ENCODE measurements around the gene CGB2. TPM values are rescaled to one million over a fixed set of nuclear protein-coding genes. Genes with fewer than 3 reads are reported as not detected.
"Not testable (repeated sequence)": the region's sequence is repeated elsewhere in the genome, so short reads cannot be mapped to it uniquely, and the experiment has no call there.

CGB2 gene
- total RNA-seq, result not detected

GRCh38 chr19:49031642-49032301 is at the start of gene CGB2:
CGB2 (plus strand) TSS chr19:49031890; CDS start chr19:49032096, 206 bp downstream.
- H3K36me3 ChIP-seq; H3K4me3 ChIP-seq; H3K4me1 ChIP-seq; intact Hi-C loops (cut with DNase I); H3K9me3 ChIP-seq; DNase-seq (ENCODE audit: extremely low spot score); H3K27ac ChIP-seq (replicated peaks in 1 of 4); H3K27me3 ChIP-seq: not testable (repeated sequence)
- TF ChIP-seq CTCF (IDR thresholded peaks at IDR 0.05), result peak in 1 of 3 experiments; percentile 17
- 17% methylated on average over 24 of the region's 28 CpGs for WGBS

GRCh38 chr19:48982280-48982679 is 49.4 kb upstream of the CGB2 start:
- WGBS, result 94% methylated on average over 9 of the region's 9 CpGs
- no peaks in the 10 kb centered on the region for H3K9me3 ChIP-seq
- DNase-seq (ENCODE audit: extremely low spot score), result no peak
- no peak overlapping the region for H3K4me3 ChIP-seq
- no peaks in the 10 kb centered on the region for H3K27me3 ChIP-seq
- intact Hi-C loops (cut with DNase I), result no loop called here
- peaks cover 26 to 82% (median 72%) of the 10 kb centered on the region in 4 donors for H3K36me3 ChIP-seq
- peaks cover 20 to 23% (median 22%) of the 10 kb centered on the region in 4 donors for H3K4me1 ChIP-seq
- no peak for TF ChIP-seq POLR2A (IDR thresholded peaks at IDR 0.05; ENCODE audit: low read depth)
- TF ChIP-seq POLR2AphosphoS5 (IDR thresholded peaks at IDR 0.05), result no peak
- no peak for TF ChIP-seq EP300 (IDR thresholded peaks at IDR 0.05)
- no peak overlapping the region for H3K27ac ChIP-seq (replicated peaks in 1 of 4)

- no peak for TF ChIP-seq POLR2A (IDR thresholded peaks at IDR 0.05; ENCODE audit: low read depth)
- TF ChIP-seq CTCF (IDR thresholded peaks at IDR 0.05), result no peak
- no peak for TF ChIP-seq EP300 (IDR thresholded peaks at IDR 0.05)
- no peak for TF ChIP-seq POLR2AphosphoS5 (IDR thresholded peaks at IDR 0.05)
- 94% methylated on average over 7 of the region's 13 CpGs for WGBS
- Histone ChIP-seq H3K4me3 (no peak overlapping the region), H3K9me3 (no peaks in the 10 kb centered on the region), H3K27ac (replicated peaks in 1 of 4) (no peak overlapping the region), H3K4me1 (peaks cover 11 to 16% (median 14%) of the 10 kb centered on the region in 4 donors), H3K27me3 (no peaks in the 10 kb centered on the region), H3K36me3 (peaks cover 36 to 96% (median 87%) of the 10 kb centered on the region in 4 donors)
- no peak for DNase-seq (ENCODE audit: extremely low spot score)
- intact Hi-C loops (cut with DNase I), result no loop called here
Observed at GRCh38 chr19:48985711-48986110, 46.0 kb upstream of the CGB2 start.

- Histone ChIP-seq H3K9me3 (no peaks in the 10 kb centered on the region), H3K4me1 (peaks cover 16 to 21% (median 19%) of the 10 kb centered on the region in 4 donors), H3K27ac (replicated peaks in 1 of 4) (no peak overlapping the region), H3K4me3 (no peak overlapping the region), H3K27me3 (no peaks in the 10 kb centered on the region), H3K36me3 (peaks cover 36 to 95% (median 82%) of the 10 kb centered on the region in 4 donors)
- TF ChIP-seq EP300 (IDR thresholded peaks at IDR 0.05), result no peak
- no peak for TF ChIP-seq CTCF (IDR thresholded peaks at IDR 0.05)
- no peak for TF ChIP-seq POLR2A (IDR thresholded peaks at IDR 0.05; ENCODE audit: low read depth)
- no peak for TF ChIP-seq POLR2AphosphoS5 (IDR thresholded peaks at IDR 0.05)
- 80% methylated on average over 3 of the region's 3 CpGs for WGBS
- intact Hi-C loops (cut with DNase I), result no loop called here
- DNase-seq (ENCODE audit: extremely low spot score), result no peak
Observed at GRCh38 chr19:48986211-48986610, 45.5 kb upstream of the CGB2 start.

- peaks cover 34 to 84% (median 71%) of the 10 kb centered on the region in 4 donors for H3K36me3 ChIP-seq
- H3K27me3 ChIP-seq, result no peaks in the 10 kb centered on the region
- intact Hi-C loops (cut with DNase I), result no loop called here
- DNase-seq (ENCODE audit: extremely low spot score), result no peak
- TF ChIP-seq POLR2A (IDR thresholded peaks at IDR 0.05; ENCODE audit: low read depth) (no peak), EP300 (IDR thresholded peaks at IDR 0.05) (no peak), POLR2AphosphoS5 (IDR thresholded peaks at IDR 0.05) (no peak), CTCF (IDR thresholded peaks at IDR 0.05) (no peak)
- 92% methylated on average over 6 of the region's 7 CpGs for WGBS
- no peak overlapping the region for H3K27ac ChIP-seq (replicated peaks in 1 of 4)
- peaks cover 27 to 32% (median 30%) of the 10 kb centered on the region in 4 donors for H3K4me1 ChIP-seq
- no peaks in the 10 kb centered on the region for H3K9me3 ChIP-seq
- no peak overlapping the region for H3K4me3 ChIP-seq
Observed at GRCh38 chr19:48987323-48987722, 44.4 kb upstream of the CGB2 start.

Data from esophagus muscularis mucosa (tissue), 4 donors.